Peyer's patch (tissue), 4 donors: Measurements from ENCODE around the gene ZNF584. TPM values are rescaled to one million over a fixed set of nuclear protein-coding genes. Genes with fewer than 3 reads are reported as not detected.
A peak's percentile ranks its signal among the peaks of the same experiment; 100 is the strongest.

Experiments used
- DNase-seq, 3 donors: peaks; one replicate each; pipeline ENCODE4 v3.0.0-alpha.2; 2017 to 2019
- H3K27ac ChIP-seq, 4 donors: fragments of 200-600 bp; sonication (generic); one replicate each; pipeline ENCODE4 v1.5.1; 2016 to 2019
- H3K27me3 ChIP-seq, 2 donors: fragments of 200-600 bp; sonication (generic); one replicate each; pipeline ENCODE4 v1.5.1; 2019
- H3K36me3 ChIP-seq, 3 donors: fragments of 200-600 bp; sonication (generic); one replicate each; pipeline ENCODE4 v1.5.1; 2016 to 2019
- H3K4me1 ChIP-seq, 4 donors: fragments of 200-600 bp; sonication (generic); one replicate each; pipeline ENCODE4 v1.5.1; 2016 to 2019
- H3K4me3 ChIP-seq, 4 donors: fragments of 200-600 bp; sonication (generic); 1 replicate in 3 of 4; 2 replicates in 1 of 4; pipeline ENCODE4 v1.5.1; 2016 to 2019; ENCODE audit warnings: mild to moderate bottlenecking in 1 of 4
- H3K9me3 ChIP-seq, 4 donors: fragments of 200-600 bp; sonication (generic); one replicate each; pipeline ENCODE4 v1.5.1; 2016 to 2019; ENCODE audit warnings: mild to moderate bottlenecking in 1 of 4
- CTCF ChIP-seq, 6 experiments: fragments of 450-650 bp in 4 of 6; fragments of 200-600 bp in 2 of 6; sonication (generic) in 1 of 6; IDR thresholded peaks; one replicate each; pipeline ENCODE4 v1.5.1; 2017 to 2019; ENCODE audit warnings: antibody characterized with exemption in 6 of 6, mild to moderate bottlenecking in 3 of 6, moderate library complexity in 1 of 6
- POLR2A ChIP-seq, 2 donors: fragments of 450-650 bp; IDR thresholded peaks; one replicate each; pipeline ENCODE4 v1.5.1; 2017; ENCODE audit warnings: antibody characterized with exemption in 2 of 2, mild to moderate bottlenecking in 2 of 2, moderate library complexity in 2 of 2
- total RNA-seq, 4 donors: library from RNA; depleted of rRNA; stranded (reverse); fragments of >200 nt; gene quantifications; one replicate each; pipeline ENCODE4 v1.1.0, GENCODE V29; 2016

Gene ZNF584
- total RNA-seq: 10 to 100 TPM in 1 of 4 donors, 1 to 10 TPM in 3; 2.5 to 18.2 (median 9.6) TPM

GRCh38 chr19:58408152-58409009 is at the start of gene ZNF584:
Gene ZNF584, plus strand, starts transcription at chr19:58408649. Its CDS starts 499 bp downstream, at chr19:58409148.
- peak; percentile 93 to 97 (median 94) for DNase-seq
- peaks cover 0 to 24% (median 7%) of the 10 kb centered on the region in 4 donors for H3K4me1 ChIP-seq
- no peaks in the 10 kb centered on the region for H3K27me3 ChIP-seq
- TF ChIP-seq POLR2A (IDR thresholded peaks at IDR 0.05): peak; percentile 75 to 77
- TF ChIP-seq CTCF (IDR thresholded peaks at IDR 0.05): peak in 2 of 6 experiments; percentile 12 to 20
- peak within 1 kb of the TSS; percentile 54 to 100 (median 82) for H3K4me3 ChIP-seq
- no peaks in the 10 kb centered on the region for H3K9me3 ChIP-seq
- no peaks in the 10 kb centered on the region for H3K36me3 ChIP-seq
- peak within 1 kb of the TSS; percentile 79 to 93 (median 84) for H3K27ac ChIP-seq

- H3K27ac ChIP-seq: peak overlapping the region; percentile 80 to 93 (median 89)
- no peak for TF ChIP-seq POLR2A (IDR thresholded peaks at IDR 0.05)
- TF ChIP-seq CTCF (IDR thresholded peaks at IDR 0.05): peak in 1 of 6 experiments; percentile 8
- H3K27me3 ChIP-seq: no peaks in the 10 kb centered on the region
- DNase-seq: peak in 2 of 3 donors; percentile 30 to 65
- H3K4me3 ChIP-seq: peak overlapping the region; percentile 58 to 81 (median 72)
- no peaks in the 10 kb centered on the region for H3K9me3 ChIP-seq
- H3K4me1 ChIP-seq: peaks cover 0 to 10% (median 6%) of the 10 kb centered on the region in 4 donors
- no peaks in the 10 kb centered on the region for H3K36me3 ChIP-seq
These were observed 46.6 kb upstream of the ZNF584 start for GRCh38 chr19:58361900-58362271.

- Histone ChIP-seq H3K4me3 (peak within 1 kb of the TSS; percentile 58 to 81 (median 72)), H3K9me3 (no peaks in the 10 kb centered on the region), H3K27ac (peak within 1 kb of the TSS; percentile 80 to 93 (median 89)), H3K27me3 (no peaks in the 10 kb centered on the region), H3K36me3 (no peaks in the 10 kb centered on the region), H3K4me1 (peaks cover 0 to 7% (median under 1%) of the 10 kb centered on the region in 4 donors)
- peak in 3 of 6 experiments; percentile 12 to 20 (median 14) for TF ChIP-seq CTCF (IDR thresholded peaks at IDR 0.05)
- TF ChIP-seq POLR2A (IDR thresholded peaks at IDR 0.05): no peak
- DNase-seq: peak; percentile 97 to 99 (median 98)
These were observed 46.0 kb upstream of the ZNF584 start, which contains the start of gene ZNF497 for GRCh38 chr19:58362272-58362994. Gene ZNF497, minus strand, starts transcription at chr19:58362751. Its CDS starts 5,116 bp downstream, at chr19:58357635.

GRCh38 chr19:58364146-58364545 is 44.3 kb upstream of the ZNF584 start:
- TF ChIP-seq POLR2A (IDR thresholded peaks at IDR 0.05) (no peak), CTCF (IDR thresholded peaks at IDR 0.05) (no peak)
- no peak for DNase-seq
- Histone ChIP-seq H3K27ac (no peak overlapping the region), H3K36me3 (no peaks in the 10 kb centered on the region), H3K27me3 (no peaks in the 10 kb centered on the region), H3K4me3 (no peak overlapping the region), H3K4me1 (peaks cover 0 to 7% (median 0%) of the 10 kb centered on the region in 4 donors), H3K9me3 (no peaks in the 10 kb centered on the region)

- no peaks in the 10 kb centered on the region for H3K9me3 ChIP-seq
- no peaks in the 10 kb centered on the region for H3K27me3 ChIP-seq
- TF ChIP-seq POLR2A (IDR thresholded peaks at IDR 0.05) (no peak), CTCF (IDR thresholded peaks at IDR 0.05) (no peak)
- H3K27ac ChIP-seq: no peak overlapping the region
- H3K36me3 ChIP-seq: no peaks in the 10 kb centered on the region
- DNase-seq: peak in 1 of 3 donors; percentile 36
- peaks cover 0 to 1% (median 0%) of the 10 kb centered on the region in 4 donors for H3K4me1 ChIP-seq
- no peak overlapping the region for H3K4me3 ChIP-seq
These were observed 41.6 kb upstream of the ZNF584 start for GRCh38 chr19:58366585-58367430.
